Left lung (tissue), 10 donors: Measurements from ENCODE around the gene CDH13. TPM values are rescaled to one million over a fixed set of nuclear protein-coding genes. Genes with fewer than 3 reads are reported as not detected.

Experiments
- ATAC-seq: fragments of 200-7000 bp; cut with Tn5 transposase; one replicate; pipeline ENCODE4 v1.9.1; 2020; ENCODE audit warnings: moderate library complexity
- DNase-seq, 4 donors: peaks; one replicate each; pipeline ENCODE4 v3.0.0-alpha.2; 2013 to 2020
- H3K27ac ChIP-seq, 2 donors: fragments of 200-600 bp; sonication (generic) in 1 of 2; one replicate each; pipeline versions ENCODE4 v1.5.0 to v1.8.0; 2020 to 2021
- H3K27me3 ChIP-seq, 2 donors: fragments of 200-600 bp; sonication (generic) in 1 of 2; one replicate each; pipeline versions ENCODE4 v1.5.0 to v1.8.0; 2020 to 2021
- H3K36me3 ChIP-seq, 2 donors: fragments of 200-600 bp; sonication (generic) in 1 of 2; one replicate each; pipeline versions ENCODE4 v1.5.0 to v1.8.0; 2020 to 2021
- H3K4me1 ChIP-seq, 2 donors: fragments of 200-600 bp; one replicate each; pipeline ENCODE4 v1.8.0; 2021
- H3K4me3 ChIP-seq, 2 donors: fragments of 200-600 bp; sonication (generic) in 1 of 2; one replicate each; pipeline versions ENCODE4 v1.5.0 to v1.8.0; 2020 to 2021; ENCODE audit warnings: mild to moderate bottlenecking in 1 of 2
- H3K9me3 ChIP-seq, 2 donors: fragments of 200-600 bp; sonication (generic) in 1 of 2; one replicate each; pipeline versions ENCODE4 v1.5.0 to v1.8.0; 2020 to 2021
- CTCF ChIP-seq, 2 donors: fragments of 200-600 bp; sonication (generic) in 1 of 2; IDR thresholded peaks; one replicate each; pipeline versions ENCODE4 v1.5.0 to v1.8.0; 2021; ENCODE audit warnings: antibody characterized with exemption in 2 of 2
- intact Hi-C, 2 donors: fragments of 100-400 bp; cut with DNase I; formaldehyde crosslinking; loops; one replicate each; pipeline versions ENCODE4 v1.11.2 to v1.14.2; 2022
- polyA plus RNA-seq, 6 donors: library from polyadenylated mRNA; unstranded; fragments of 120-200 nt; gene quantifications; one replicate each; pipeline ENCODE4 v1.2.1, GENCODE V29; 2013; ENCODE audit not compliant: insufficient read length in 6 of 6
- total RNA-seq, 2 donors: library from RNA; stranded (reverse); fragmentation: NEBNext Ultra II Directional; extraction: Animal tissue kit (Norgen Biotek cat#: 25700); gene quantifications; one replicate each; pipeline ENCODE4 v1.2.1, GENCODE V29; 2021
- donor health status: DM: no; HTN: yes; CAD: no.
- donor health status: DM: no; HTN: no; CAD: no.

Gene CDH13
- total and polyA plus RNA-seq, 8 donors: 2.7 to 20.3 (median 3.2) TPM

- Histone ChIP-seq H3K36me3 (no peaks in the 10 kb centered on the region), H3K4me1 (no peaks in the 10 kb centered on the region), H3K27ac (no peak overlapping the region), H3K27me3 (no peaks in the 10 kb centered on the region), H3K4me3 (no peak overlapping the region), H3K9me3 (no peaks in the 10 kb centered on the region)
- DNase-seq (no peak), ATAC-seq (no peak)
- intact Hi-C loops: no loop called here
- no peak for TF ChIP-seq CTCF (IDR thresholded peaks at IDR 0.05)
Observed at GRCh38 chr16:83439412-83439811, 812.6 kb downstream of the CDH13 start.

DNA sequence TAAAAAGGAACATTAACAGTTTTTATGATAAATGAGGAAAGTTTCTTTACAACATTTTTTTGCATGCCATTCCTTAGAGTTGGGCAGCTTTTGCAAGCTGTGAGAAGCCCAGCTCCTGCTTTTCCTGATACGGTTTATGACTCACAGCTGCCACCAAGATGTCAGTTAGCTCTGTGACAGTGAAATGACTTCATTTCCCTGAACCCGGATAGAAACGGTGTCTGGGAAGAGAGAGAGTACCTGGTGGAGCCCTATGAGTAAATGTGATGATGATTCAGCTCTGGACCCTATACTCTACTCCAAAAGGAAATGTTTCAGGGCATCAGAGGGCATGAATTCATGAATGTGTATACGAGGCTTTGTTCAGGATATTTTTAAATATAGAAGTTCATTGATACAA lies 814.7 kb downstream of the CDH13 start:
- H3K9me3 ChIP-seq: no peaks in the 10 kb centered on the region
- ATAC-seq (no peak), DNase-seq (no peak)
- TF ChIP-seq CTCF (IDR thresholded peaks at IDR 0.05): no peak
- no peaks in the 10 kb centered on the region for H3K36me3 ChIP-seq
- H3K27ac ChIP-seq: no peak overlapping the region
- no peak overlapping the region for H3K4me3 ChIP-seq
- H3K27me3 ChIP-seq: no peaks in the 10 kb centered on the region
- intact Hi-C loops: no loop called here
- H3K4me1 ChIP-seq: no peaks in the 10 kb centered on the region

DNA sequence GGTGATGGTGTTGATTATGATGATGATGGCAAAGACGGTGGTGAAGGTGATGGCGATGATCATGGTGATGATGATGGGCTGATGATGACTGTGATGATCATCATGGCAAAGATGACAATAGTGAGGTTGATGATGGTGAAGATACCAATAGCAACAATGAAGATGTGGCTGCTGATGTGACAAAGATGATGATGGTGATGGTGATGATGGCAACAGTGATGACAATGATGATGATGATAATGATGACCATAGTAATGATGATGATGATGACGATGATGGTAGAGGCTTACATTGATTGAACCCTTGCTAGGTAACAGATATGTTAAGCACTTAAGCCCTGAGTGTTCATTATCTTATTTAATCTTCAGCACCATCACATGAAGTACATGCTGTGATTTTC lies 817.2 kb downstream of the CDH13 start:
- no peaks in the 10 kb centered on the region for H3K4me1 ChIP-seq
- intact Hi-C loops: no loop called here
- no peak for ATAC-seq
- H3K4me3 ChIP-seq: no peak overlapping the region
- H3K9me3 ChIP-seq: no peaks in the 10 kb centered on the region
- TF ChIP-seq CTCF (IDR thresholded peaks at IDR 0.05): no peak
- H3K27me3 ChIP-seq: no peaks in the 10 kb centered on the region
- no peak for DNase-seq
- no peaks in the 10 kb centered on the region for H3K36me3 ChIP-seq
- no peak overlapping the region for H3K27ac ChIP-seq

DNA sequence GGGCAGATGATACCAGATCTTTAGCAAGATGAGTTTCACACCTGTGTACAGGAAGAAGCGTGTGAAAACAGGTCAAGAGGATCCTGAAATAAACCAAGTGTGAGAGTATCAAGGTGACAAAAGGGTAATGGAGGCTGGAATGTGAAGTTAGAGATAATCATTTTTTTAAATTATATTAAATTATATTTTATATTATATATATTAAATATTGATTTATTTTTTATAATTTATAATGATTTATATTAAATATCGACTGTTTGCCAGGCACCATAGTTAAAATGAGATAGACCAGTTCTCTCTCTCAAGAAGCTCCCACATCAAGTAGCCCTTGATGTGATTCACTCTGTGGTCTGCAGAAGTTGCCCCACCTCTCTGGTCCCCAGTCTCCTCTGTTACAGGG lies 820.8 kb downstream of the CDH13 start:
- intact Hi-C loops: no loop called here
- no peak for DNase-seq

GRCh38 chr16:83449861-83450260 lies 823.1 kb downstream of the CDH13 start:
- Histone ChIP-seq H3K9me3 (no peaks in the 10 kb centered on the region), H3K36me3 (no peaks in the 10 kb centered on the region), H3K27me3 (peaks cover 0 to 6% of the 10 kb centered on the region in 2 donors), H3K4me1 (no peaks in the 10 kb centered on the region), H3K4me3 (no peak overlapping the region), H3K27ac (no peak overlapping the region)
- no peak for TF ChIP-seq CTCF (IDR thresholded peaks at IDR 0.05)
- DNase-seq (no peak), ATAC-seq (no peak)
- intact Hi-C loops: no loop called here

More for the DNA sequence above, 820.8 kb downstream of the CDH13 start:
- ATAC-seq: no peak
- peaks cover 0 to 6% of the 10 kb centered on the region in 2 donors for H3K27me3 ChIP-seq
- no peak overlapping the region for H3K4me3 ChIP-seq
- H3K27ac ChIP-seq: no peak overlapping the region
- no peak for TF ChIP-seq CTCF (IDR thresholded peaks at IDR 0.05)
- H3K9me3 ChIP-seq: no peaks in the 10 kb centered on the region
- no peaks in the 10 kb centered on the region for H3K4me1 ChIP-seq
- no peaks in the 10 kb centered on the region for H3K36me3 ChIP-seq
